ENCODE measurements around the gene OSBP2.

The OSBP2 gene

DNA sequence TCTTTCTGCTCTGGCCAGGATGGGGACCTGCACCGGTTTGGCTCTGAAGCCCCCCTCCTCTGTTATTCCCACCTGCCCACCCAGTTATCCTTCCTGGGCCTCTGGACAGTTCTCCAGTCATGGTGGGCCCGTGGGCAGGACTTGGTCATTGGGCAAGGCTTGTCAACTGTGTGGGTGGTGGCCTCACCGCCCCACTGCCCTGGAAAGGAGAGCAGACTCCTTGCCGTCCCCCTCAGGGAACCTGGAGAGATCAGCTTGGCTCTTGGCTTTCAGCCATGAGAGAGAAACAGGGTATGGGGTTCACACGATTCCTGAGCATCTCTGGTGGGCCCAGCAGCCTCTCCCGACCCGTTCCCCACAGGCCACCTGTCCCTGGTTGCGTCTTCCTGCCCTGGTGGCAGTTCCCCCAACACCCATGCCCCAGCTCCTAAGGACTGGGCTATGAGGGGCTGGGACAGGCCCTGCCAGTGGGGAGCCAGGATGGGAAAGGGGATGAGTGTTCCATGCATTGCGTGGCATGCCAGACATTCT, 181.6 kb downstream of the OSBP2 start:
- Mint-ChIP-seq H3K4me3 (no peak overlapping the region), H3K9me3 (no peaks in the 10 kb centered on the region), H3K27ac (no peak overlapping the region), H3K36me3 (no peaks in the 10 kb centered on the region), H3K4me1 (no peaks in the 10 kb centered on the region), H3K27me3 (peaks cover 2% of the 10 kb centered on the region)
- DNase-seq (ENCODE audit: low spot score in 2 of 2) (no peak), ATAC-seq (ENCODE audit: low read depth) (no peak)

DNA sequence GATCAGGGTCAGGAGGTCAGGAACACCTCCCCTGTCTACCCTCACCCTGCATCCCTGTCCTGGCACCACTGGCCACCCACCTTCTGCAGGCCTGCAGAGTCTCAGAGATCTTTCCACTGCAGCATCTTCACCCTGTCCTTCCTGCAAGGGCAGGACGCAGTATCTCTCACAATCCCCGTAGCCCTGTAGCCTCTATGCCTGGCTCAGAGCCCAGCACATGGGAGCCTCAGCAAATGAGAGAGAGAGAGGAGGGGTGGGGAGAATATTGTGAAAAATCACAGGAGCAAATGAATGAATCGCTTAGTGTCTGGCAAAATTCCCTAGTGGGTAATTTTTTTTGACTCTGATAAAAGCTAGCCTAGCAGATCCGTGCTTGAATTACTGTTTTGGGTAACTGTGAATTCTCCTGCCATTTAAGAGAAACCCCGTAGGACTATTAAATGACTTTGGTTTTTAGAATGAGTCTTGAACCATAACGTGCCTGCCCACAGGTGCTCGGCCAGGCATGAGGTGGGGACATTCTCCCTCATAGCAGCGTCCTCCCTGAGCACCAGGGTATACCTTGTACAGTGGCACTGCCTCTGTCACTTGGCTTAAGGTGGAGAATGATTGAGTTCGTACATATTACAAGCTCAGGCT, 182.4 kb downstream of the OSBP2 start:
- no peak overlapping the region for H3K27ac Mint-ChIP-seq
- H3K4me1 Mint-ChIP-seq: no peaks in the 10 kb centered on the region
- ATAC-seq (ENCODE audit: low read depth): no peak
- no peaks in the 10 kb centered on the region for H3K9me3 Mint-ChIP-seq
- H3K27me3 Mint-ChIP-seq: peaks cover 2% of the 10 kb centered on the region
- DNase-seq (ENCODE audit: low spot score in 2 of 2): no peak
- no peak overlapping the region for H3K4me3 Mint-ChIP-seq
- H3K36me3 Mint-ChIP-seq: no peaks in the 10 kb centered on the region

DNA sequence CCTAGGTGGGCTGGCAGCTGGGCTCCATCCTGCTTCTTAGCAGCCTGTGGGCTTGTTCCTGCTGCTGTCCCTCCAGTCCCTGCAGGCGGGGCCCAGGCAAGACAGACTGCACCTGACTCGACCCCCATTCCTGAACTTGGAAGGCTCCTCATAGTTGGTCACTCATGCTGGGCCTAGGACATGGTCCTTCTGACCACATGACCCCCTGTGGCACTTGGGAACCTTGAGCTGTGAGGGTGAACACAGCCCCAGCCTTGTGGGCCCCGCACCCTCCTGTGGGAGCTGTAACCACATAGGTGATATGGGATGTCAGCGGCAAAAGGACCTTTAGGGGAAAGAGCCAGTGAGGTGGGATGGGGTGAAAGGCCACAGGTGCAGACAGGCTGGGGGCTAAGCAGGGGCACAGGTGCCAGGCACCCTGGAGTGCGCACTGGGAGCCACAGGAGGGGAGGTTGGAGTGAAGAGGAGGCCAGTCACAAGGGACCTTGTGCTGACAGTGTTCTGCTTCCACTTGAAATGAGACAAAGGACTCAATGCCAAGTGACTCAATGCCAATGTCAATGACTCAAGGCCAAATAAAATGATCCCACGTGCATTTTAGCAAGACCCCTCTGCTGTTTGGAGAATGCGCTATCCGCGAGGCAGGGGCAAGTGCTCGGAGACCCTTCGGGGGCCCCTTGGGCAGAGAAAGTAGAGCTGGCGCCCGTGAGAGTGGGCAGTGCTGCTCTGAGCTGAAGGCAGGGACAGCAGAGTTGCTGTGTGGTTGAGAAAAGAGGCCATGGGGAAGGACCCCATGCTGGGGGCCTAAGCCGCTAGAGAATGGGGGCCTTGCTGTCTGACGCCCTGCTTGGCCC, 183.2 kb downstream of the OSBP2 start:
- Mint-ChIP-seq H3K27ac (no peak overlapping the region), H3K4me3 (no peak overlapping the region), H3K36me3 (no peaks in the 10 kb centered on the region), H3K9me3 (no peaks in the 10 kb centered on the region), H3K4me1 (no peaks in the 10 kb centered on the region), H3K27me3 (peaks cover 2% of the 10 kb centered on the region)
- ATAC-seq (ENCODE audit: low read depth): no peak
- DNase-seq (ENCODE audit: low spot score in 2 of 2): no peak

DNA sequence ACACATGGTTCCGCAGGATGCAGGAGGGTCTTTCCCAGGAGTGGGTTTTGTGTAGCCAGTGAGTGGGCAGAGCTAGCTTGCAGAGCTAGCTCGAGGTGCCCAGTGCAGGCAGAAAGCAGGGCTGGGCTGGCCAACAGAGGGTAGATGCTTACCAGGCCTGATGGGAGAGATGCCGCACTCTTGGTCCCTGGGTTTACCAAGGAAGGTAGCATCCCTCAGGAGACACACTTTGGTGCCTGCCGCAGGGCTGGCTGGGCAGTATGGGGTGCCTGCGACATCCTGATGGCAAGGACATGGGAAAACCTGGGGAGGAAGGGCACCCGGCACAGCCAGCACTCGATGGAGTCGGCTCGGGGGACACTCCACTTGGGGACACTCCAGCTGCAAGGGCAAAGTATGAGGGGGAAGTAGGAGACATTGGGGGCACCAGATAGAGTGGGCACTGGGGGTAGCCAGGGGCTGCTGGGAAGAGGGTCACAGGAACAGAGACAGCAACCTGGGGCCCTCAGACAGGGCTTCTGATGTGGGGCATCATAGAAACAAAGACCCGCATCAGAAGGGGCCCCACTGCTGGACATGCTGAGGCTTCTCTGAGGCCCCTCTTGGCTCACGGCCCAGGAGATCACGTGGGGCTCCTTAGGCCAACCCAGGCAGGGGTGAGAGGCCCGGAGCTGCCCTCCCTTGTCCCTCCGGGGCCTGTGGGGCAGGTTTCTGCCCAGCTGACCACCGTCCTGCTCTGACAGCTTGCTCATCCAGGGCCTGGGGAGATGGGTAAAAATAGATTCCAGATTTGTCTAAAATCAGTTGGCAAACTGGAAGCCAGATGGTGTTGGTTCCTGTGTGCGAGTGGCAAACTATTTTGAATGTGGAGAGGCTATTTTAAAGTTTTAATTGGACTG, 184.1 kb downstream of the OSBP2 start:
- ATAC-seq (ENCODE audit: low read depth) (no peak), DNase-seq (ENCODE audit: low spot score in 2 of 2) (no peak)
- no peaks in the 10 kb centered on the region for H3K9me3 Mint-ChIP-seq
- H3K36me3 Mint-ChIP-seq: no peaks in the 10 kb centered on the region
- H3K27me3 Mint-ChIP-seq: peaks cover 2% of the 10 kb centered on the region
- H3K4me1 Mint-ChIP-seq: no peaks in the 10 kb centered on the region
- no peak overlapping the region for H3K4me3 Mint-ChIP-seq
- H3K27ac Mint-ChIP-seq: no peak overlapping the region

DNA sequence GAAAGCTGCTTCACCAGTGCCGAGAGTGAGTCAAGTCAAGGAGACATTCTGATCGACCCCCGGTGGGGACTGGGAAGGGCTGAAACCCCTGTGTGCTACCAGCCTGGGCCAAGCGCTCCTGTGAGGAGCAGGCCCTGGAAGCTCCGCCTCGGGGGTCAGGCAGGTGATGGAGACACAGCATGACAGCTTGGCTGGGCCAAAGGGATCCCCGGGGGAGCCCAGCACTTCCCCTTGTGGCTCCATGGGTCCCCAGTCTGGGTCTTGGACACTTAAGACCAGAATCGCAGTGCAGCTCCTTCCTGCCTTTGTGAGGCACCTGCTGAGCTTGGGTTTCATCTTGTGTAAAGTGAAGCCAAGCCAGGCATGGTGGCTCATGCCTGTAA, 184.7 kb downstream of the OSBP2 start:
- ATAC-seq (ENCODE audit: low read depth) (no peak), DNase-seq (ENCODE audit: low spot score in 2 of 2) (no peak)
- Mint-ChIP-seq H3K4me3 (no peak overlapping the region), H3K9me3 (no peaks in the 10 kb centered on the region), H3K36me3 (no peaks in the 10 kb centered on the region), H3K27ac (no peak overlapping the region), H3K4me1 (no peaks in the 10 kb centered on the region), H3K27me3 (peaks cover 2% of the 10 kb centered on the region)

DNA sequence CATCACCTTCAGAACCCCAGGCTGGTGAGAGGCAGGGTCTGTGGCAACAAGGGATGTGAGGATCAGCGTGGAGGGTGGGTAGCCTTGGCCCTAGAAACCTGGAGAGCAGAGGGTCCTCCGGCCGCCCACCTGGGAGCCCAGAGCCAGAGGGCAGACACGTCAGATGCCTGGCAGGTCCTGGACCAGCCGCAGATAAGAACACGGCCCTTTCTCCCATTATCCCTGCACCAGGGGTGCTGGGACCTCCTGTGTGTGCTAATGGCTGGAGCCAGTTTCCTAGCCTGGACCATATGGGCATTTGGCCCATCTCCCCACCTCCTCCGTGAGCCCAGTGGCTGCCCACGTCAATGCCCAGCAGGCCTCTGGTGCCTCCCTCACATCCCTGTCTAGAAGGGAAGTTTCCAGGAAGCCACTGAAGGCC, 185.5 kb downstream of the OSBP2 start:
- no peaks in the 10 kb centered on the region for H3K36me3 Mint-ChIP-seq
- H3K27ac Mint-ChIP-seq: no peak overlapping the region
- H3K9me3 Mint-ChIP-seq: no peaks in the 10 kb centered on the region
- no peak overlapping the region for H3K4me3 Mint-ChIP-seq
- peaks cover 2% of the 10 kb centered on the region for H3K27me3 Mint-ChIP-seq
- H3K4me1 Mint-ChIP-seq: no peaks in the 10 kb centered on the region
- ATAC-seq (ENCODE audit: low read depth): no peak
- no peak for DNase-seq (ENCODE audit: low spot score in 2 of 2)

DNA sequence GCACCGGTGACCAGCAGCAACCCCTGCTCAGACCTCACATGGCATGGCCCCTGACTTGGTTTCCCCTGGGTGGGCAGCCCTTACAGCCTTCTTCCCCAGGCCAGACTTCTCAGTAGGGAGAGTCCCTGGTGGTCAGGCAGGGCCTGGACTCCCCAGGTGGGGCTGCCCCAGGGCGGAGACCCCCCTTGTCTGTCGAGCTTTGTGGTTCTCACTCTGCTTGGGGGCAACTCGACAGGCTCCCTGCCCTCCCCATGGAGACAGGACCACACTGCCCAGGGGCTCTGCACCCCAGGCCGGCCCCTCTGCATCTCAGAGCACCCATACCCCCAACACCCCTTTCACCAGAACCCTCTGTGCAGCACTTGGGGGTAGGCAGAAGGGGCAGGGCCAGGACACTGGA, 186.2 kb downstream of the OSBP2 start:
- Mint-ChIP-seq H3K4me3 (no peak overlapping the region), H3K27me3 (peaks cover 2% of the 10 kb centered on the region), H3K9me3 (no peaks in the 10 kb centered on the region), H3K27ac (no peak overlapping the region), H3K36me3 (no peaks in the 10 kb centered on the region), H3K4me1 (no peaks in the 10 kb centered on the region)
- DNase-seq (ENCODE audit: low spot score in 2 of 2): no peak
- ATAC-seq (ENCODE audit: low read depth): no peak

DNA sequence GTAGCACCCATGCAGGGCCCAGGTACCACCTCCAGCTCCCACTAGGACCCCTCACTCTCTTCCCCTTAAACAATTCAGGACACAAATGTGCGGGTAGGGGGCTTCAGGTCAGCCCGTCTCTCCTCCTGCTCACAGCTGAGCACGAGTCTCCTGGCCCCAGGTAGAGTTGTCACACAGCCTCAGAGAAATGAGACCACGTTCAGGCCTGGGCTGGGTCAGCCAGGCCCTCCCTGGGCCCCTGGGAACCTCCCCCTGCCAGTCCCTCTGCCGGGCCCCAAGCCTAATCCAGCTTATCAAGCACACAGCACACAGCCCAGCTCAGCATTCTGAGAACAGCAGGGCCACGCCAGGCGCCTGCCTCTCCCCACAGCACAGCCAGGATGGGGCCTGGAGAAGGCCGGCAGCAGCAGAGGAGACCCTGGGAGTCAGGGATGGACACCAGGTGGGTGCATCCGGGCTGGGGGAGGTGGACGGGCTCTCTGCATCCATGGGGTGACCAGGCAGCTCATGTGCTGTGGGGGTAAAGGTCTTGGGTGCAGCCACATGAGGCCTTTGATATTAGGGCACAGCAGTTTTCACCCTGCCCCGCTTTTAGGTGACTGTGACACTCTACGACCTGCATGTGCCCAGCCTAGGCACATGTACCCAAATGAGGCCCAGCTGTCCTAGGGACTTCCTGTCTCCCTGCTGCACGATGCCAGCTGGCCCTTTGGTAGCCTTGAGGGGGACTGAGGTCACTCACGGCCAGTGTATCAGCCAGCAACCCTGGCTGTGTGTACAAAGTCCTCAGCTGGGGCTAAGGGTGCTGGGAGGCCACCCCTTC, 186.9 kb downstream of the OSBP2 start:
- H3K27ac Mint-ChIP-seq: no peak overlapping the region

DNA sequence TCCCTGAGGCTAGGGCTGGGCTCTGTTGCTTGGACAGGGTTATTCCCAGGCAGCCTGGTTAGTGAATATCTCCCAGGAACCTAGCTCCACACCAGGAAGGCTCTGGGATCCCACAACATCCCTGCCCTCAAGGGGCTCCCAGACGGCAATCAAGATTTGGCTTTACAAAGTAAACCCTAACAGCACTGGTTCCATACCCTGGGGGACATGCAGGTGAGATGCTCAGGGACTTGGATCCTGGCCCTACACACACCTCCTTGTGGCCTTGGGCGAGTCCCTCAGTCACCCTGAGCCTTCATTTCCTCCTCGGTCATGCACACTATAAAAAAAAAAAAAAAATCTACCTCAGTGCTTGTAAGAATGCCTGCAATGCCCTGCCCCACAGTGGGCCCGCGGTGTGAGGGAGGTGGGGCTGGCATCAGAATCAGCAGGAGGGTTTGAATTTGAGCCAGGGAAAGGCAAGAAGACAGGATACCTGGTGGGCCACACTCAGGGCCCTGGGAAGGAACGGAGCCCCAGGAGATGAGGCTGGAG, 187.6 kb downstream of the OSBP2 start:
- Mint-ChIP-seq H3K4me3 (no peak overlapping the region), H3K4me1 (no peaks in the 10 kb centered on the region), H3K36me3 (no peaks in the 10 kb centered on the region), H3K27ac (no peak overlapping the region), H3K27me3 (no peaks in the 10 kb centered on the region), H3K9me3 (no peaks in the 10 kb centered on the region)
- ATAC-seq (ENCODE audit: low read depth): no peak
- DNase-seq (ENCODE audit: low spot score in 2 of 2): no peak

More for the DNA sequence above, 186.9 kb downstream of the OSBP2 start:
- no peak for ATAC-seq (ENCODE audit: low read depth)
- Mint-ChIP-seq H3K4me3 (no peak overlapping the region), H3K4me1 (no peaks in the 10 kb centered on the region), H3K27me3 (peaks cover 2% of the 10 kb centered on the region), H3K9me3 (no peaks in the 10 kb centered on the region), H3K36me3 (no peaks in the 10 kb centered on the region)
- DNase-seq (ENCODE audit: low spot score in 2 of 2): no peak

DNA sequence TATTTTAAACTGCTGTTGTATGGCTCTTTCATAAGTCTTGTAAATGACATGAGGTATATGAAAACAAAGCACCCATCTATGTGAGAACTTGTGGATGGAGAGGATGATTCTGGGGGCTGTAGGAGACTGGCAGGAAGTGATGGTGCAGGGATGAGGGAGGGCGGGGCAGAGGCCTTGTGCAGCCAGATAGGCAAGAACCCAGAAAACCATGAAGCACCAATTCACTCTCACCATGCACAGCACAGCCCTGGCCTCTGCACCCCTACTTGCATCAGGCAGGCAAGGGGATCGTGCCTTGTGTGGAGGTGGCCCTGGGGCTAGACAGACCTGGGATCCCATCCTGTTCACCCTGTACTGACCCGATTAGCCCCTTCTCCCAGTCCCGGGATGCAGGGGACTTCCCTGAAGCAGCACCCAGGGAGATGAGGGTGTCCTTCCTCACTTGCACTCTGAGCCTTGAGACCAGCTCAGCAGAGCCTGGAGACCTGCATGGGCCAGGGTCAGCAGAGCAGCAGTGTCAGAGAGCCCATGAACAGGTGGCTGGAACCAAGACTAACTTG, 188.4 kb downstream of the OSBP2 start:
- no peak overlapping the region for H3K27ac Mint-ChIP-seq
- no peaks in the 10 kb centered on the region for H3K36me3 Mint-ChIP-seq
- ATAC-seq (ENCODE audit: low read depth) (no peak), DNase-seq (ENCODE audit: low spot score in 2 of 2) (no peak)
- no peaks in the 10 kb centered on the region for H3K27me3 Mint-ChIP-seq
- no peaks in the 10 kb centered on the region for H3K4me1 Mint-ChIP-seq
- no peak overlapping the region for H3K4me3 Mint-ChIP-seq
- H3K9me3 Mint-ChIP-seq: no peaks in the 10 kb centered on the region

DNA sequence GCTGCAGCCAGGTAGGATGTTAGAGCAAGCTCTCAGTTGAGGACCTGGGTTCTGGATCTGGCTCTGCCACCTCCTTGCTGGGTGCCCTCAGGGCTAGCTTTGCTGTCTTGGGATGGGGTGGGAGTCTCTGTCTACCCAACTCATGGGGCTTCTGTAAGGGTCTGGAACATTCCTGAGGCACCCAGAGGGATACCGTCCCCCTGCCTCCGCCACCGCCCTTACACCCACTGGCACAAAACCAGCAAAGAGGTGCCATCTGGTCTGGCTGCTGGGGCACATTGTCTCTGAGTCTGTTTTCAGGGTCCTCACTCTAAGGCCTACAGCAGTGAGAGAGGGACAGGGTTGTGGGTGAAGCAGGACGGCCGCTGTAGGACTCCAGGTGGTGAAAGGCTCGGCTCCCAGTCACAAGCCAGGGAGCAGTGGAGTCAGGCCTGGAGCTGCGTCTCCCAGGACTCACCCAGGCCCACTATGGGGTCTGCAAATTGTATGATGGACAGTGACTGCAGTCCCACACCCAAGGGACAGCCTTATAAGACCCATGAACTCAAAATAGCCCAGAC, 189.0 kb downstream of the OSBP2 start:
- no peaks in the 10 kb centered on the region for H3K27me3 Mint-ChIP-seq
- H3K27ac Mint-ChIP-seq: no peak overlapping the region
- no peak overlapping the region for H3K4me3 Mint-ChIP-seq
- ATAC-seq (ENCODE audit: low read depth): no peak
- no peaks in the 10 kb centered on the region for H3K4me1 Mint-ChIP-seq
- H3K9me3 Mint-ChIP-seq: no peaks in the 10 kb centered on the region
- no peak for DNase-seq (ENCODE audit: low spot score in 2 of 2)
- no peaks in the 10 kb centered on the region for H3K36me3 Mint-ChIP-seq

DNA sequence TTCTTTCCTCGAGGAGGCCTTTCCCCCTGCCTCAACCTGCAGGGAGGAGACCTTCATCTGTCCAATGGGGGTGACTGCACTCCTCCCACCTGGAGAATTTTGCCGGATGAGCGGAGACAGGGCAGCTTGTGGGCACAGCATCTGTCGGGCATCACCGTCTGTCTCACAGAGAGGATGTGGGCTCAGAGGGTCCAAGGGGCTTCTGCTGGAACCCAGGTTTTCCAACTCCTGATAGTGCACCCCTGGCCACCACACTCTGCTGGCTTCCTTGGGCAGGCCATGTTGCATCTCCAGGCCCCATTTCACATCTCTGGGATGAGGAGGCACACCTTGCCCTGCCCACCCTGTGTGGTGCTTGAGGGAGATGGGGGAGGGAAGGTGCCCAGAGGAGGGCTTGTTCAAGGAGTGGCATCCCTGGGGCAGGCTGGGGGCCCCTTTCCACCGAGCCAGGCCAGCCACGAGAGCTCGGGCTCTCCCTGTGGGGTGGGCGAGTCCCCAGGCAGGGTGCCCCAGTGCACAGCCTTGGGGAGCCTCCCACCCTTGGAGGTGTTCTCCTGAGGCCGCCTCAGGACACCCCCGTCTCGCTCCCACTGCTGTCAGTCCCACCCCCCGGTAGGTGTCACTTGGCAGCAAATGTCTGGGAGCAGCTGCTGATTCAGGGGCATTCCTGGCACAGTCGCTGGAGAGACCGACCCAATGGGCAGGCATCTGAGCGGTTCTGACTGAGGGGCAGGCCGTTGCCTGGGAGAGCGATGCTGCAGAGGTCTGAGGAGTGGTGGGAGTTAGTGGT, 189.7 kb downstream of the OSBP2 start:
- no peak overlapping the region for H3K4me3 Mint-ChIP-seq
- H3K27me3 Mint-ChIP-seq: no peaks in the 10 kb centered on the region
- ATAC-seq (ENCODE audit: low read depth) (no peak), DNase-seq (ENCODE audit: low spot score in 2 of 2) (no peak)
- no peaks in the 10 kb centered on the region for H3K9me3 Mint-ChIP-seq
- H3K36me3 Mint-ChIP-seq: peaks cover 1% of the 10 kb centered on the region
- no peak overlapping the region for H3K27ac Mint-ChIP-seq
- no peaks in the 10 kb centered on the region for H3K4me1 Mint-ChIP-seq
